ENCODE data around the gene SSTR5.

SSTR5 gene

GRCh38 chr16:1107731-1108130 lies 35.2 kb downstream of the SSTR5 start:
- no peak for DNase-seq

GRCh38 chr16:1108299-1109252 lies 36.0 kb downstream of the SSTR5 start:
- DNase-seq = peak; percentile 85

- DNase-seq = no peak
These were observed 37.1 kb downstream of the SSTR5 start for GRCh38 chr16:1109648-1110047.

GRCh38 chr16:1112506-1113184 lies 40.1 kb downstream of the SSTR5 start:
- no peak for DNase-seq

GRCh38 chr16:1113489-1113888 lies 40.9 kb downstream of the SSTR5 start:
- no peak for DNase-seq

GRCh38 chr16:1113889-1114526 lies 41.5 kb downstream of the SSTR5 start:
- no peak for DNase-seq

GRCh38 chr16:1116693-1117077 lies 44.1 kb downstream of the SSTR5 start:
- no peak for DNase-seq

GRCh38 chr16:1117176-1117900 lies 44.8 kb downstream of the SSTR5 start:
- no peak for DNase-seq

- no peak for DNase-seq
These were observed 45.4 kb downstream of the SSTR5 start for GRCh38 chr16:1117926-1118325.

- no peak for DNase-seq
These were observed 46.6 kb downstream of the SSTR5 start for GRCh38 chr16:1119129-1119528.

GRCh38 chr16:1119766-1120576 lies 47.4 kb downstream of the SSTR5 start:
- DNase-seq = no peak

GRCh38 chr16:1120577-1120941 lies 48.0 kb downstream of the SSTR5 start:
- no peak for DNase-seq

- DNase-seq = no peak
These were observed 48.5 kb downstream of the SSTR5 start for GRCh38 chr16:1121009-1121408.

- DNase-seq = no peak
These were observed 49.3 kb downstream of the SSTR5 start for GRCh38 chr16:1121601-1122397.

- DNase-seq = no peak
These were observed 49.8 kb downstream of the SSTR5 start for GRCh38 chr16:1122398-1122765.

GRCh38 chr16:1123525-1124230 lies 51.1 kb downstream of the SSTR5 start:
- no peak for DNase-seq

- DNase-seq = no peak
These were observed 51.7 kb downstream of the SSTR5 start for GRCh38 chr16:1124291-1124690.

GRCh38 chr16:1124795-1125194 lies 52.2 kb downstream of the SSTR5 start:
- DNase-seq = no peak

GRCh38 chr16:1125471-1125870 lies 52.9 kb downstream of the SSTR5 start:
- peak; percentile 90 for DNase-seq

- DNase-seq = no peak
These were observed 53.5 kb downstream of the SSTR5 start for GRCh38 chr16:1126044-1126443.

- no peak for DNase-seq
These were observed 54.0 kb downstream of the SSTR5 start for GRCh38 chr16:1126586-1126985.

Data from COR-L47 (cell line).